IMR-90 (cell line): ENCODE measurements around the gene SENP6. TPM values are rescaled to one million over a fixed set of nuclear protein-coding genes. Genes with fewer than 3 reads are reported as not detected.

ENCODE experiments used
- ATAC-seq: fragments of 200-7000 bp; cut with Tn5 transposase; 2 replicates; pipeline ENCODE4 v1.9.1; 2020; ENCODE audit warnings: low read depth, mild to moderate bottlenecking, moderate library complexity
- BruUV-seq: library from RNA; stranded (reverse); fragments of 400-500 nt; replicated peaks from 2 replicates; lab custom pipeline; 2021; lab: Mats Ljungman, UMichigan
- CTCF ChIA-PET: fragments of 300-600 bp; formaldehyde crosslinking; extraction: SDS; loops from one replicate; lab custom pipeline; 2021; ENCODE audit warnings: antibody characterized with exemption; lab: Yijun Ruan, JAX
- POLR2A ChIA-PET: fragments of 300-600 bp; sonication (Branson Sonifier 250); formaldehyde crosslinking; loops from one replicate; lab custom pipeline; 2022; ENCODE audit warnings: antibody characterized with exemption; ENCODE audit not compliant: unreplicated experiment; lab: Charles Lee
- DNase-seq: peaks from one replicate; pipeline ENCODE4 v3.0.0; 2013
- H2AFZ ChIP-seq: replicated peaks from 2 replicates; pipeline ENCODE3; 2013; ENCODE audit warnings: low read length, mild to moderate bottlenecking; ENCODE audit not compliant: poor library complexity
- H2AK5ac ChIP-seq: 2 replicates; pipeline ENCODE4 v1.6.1; 2013; ENCODE audit warnings: low read depth, low read length, inconsistent platforms
- H2AK9ac ChIP-seq: replicated peaks from 2 replicates; pipeline ENCODE3; 2013; ENCODE audit warnings: mild to moderate bottlenecking, low read depth, low read length, moderate library complexity; ENCODE audit not compliant: poor library complexity
- H2BK120ac ChIP-seq: 2 replicates; pipeline ENCODE4 v1.6.1; 2013; ENCODE audit warnings: low read depth, low read length, inconsistent platforms
- H2BK15ac ChIP-seq: 3 replicates; pipeline ENCODE4 v1.6.1; 2013; ENCODE audit warnings: low read depth, low read length, inconsistent platforms
- H2BK20ac ChIP-seq: 2 replicates; pipeline ENCODE4 v1.6.1; 2013; ENCODE audit warnings: low read depth, mild to moderate bottlenecking, inconsistent platforms, low read length, moderate library complexity
- H2BK5ac ChIP-seq: 2 replicates; pipeline ENCODE4 v1.6.1; 2013; ENCODE audit warnings: mild to moderate bottlenecking, low read depth, low read length, inconsistent platforms; ENCODE audit not compliant: poor library complexity, severe bottlenecking
- H3K14ac ChIP-seq: replicated peaks from 2 replicates; pipeline ENCODE4 v1.6.1; 2013; ENCODE audit warnings: low read depth, low read length, inconsistent platforms
- H3K18ac ChIP-seq: 2 replicates; pipeline ENCODE4 v1.6.1; 2013; ENCODE audit warnings: low read depth, low read length, control low read depth
- H3K23ac ChIP-seq: 2 replicates; pipeline ENCODE4 v1.6.1; 2013; ENCODE audit warnings: low read depth, low read length, inconsistent platforms
- H3K27ac ChIP-seq: 2 replicates; pipeline ENCODE4 v1.5.1; 2013; ENCODE audit warnings: mild to moderate bottlenecking, control low read depth, low read length; ENCODE audit not compliant: insufficient read depth
- H3K27me3 ChIP-seq: 2 replicates; pipeline ENCODE4 v1.6.1; 2013; ENCODE audit warnings: low read length; ENCODE audit not compliant: control insufficient read depth, insufficient read depth
- H3K36me3 ChIP-seq: 2 replicates; pipeline ENCODE4 v1.6.1; 2013; ENCODE audit warnings: low read length, mixed read lengths; ENCODE audit not compliant: control insufficient read depth, insufficient read depth
- H3K4ac ChIP-seq: 2 replicates; pipeline ENCODE4 v1.6.1; 2013; ENCODE audit warnings: low read depth, low read length, inconsistent platforms
- H3K4me1 ChIP-seq: 2 replicates; pipeline ENCODE4 v1.6.1; 2013; ENCODE audit warnings: low read length, mixed read lengths; ENCODE audit not compliant: control insufficient read depth, insufficient read depth
- H3K4me2 ChIP-seq: 2 replicates; pipeline ENCODE4 v1.6.1; 2013; ENCODE audit warnings: low read depth, mild to moderate bottlenecking, control low read depth, low read length, moderate library complexity
- H3K4me3 ChIP-seq: 2 replicates; pipeline ENCODE4 v1.5.1; 2013; ENCODE audit warnings: low read depth, mild to moderate bottlenecking, control low read depth, low read length, moderate library complexity; ENCODE audit not compliant: insufficient read depth
- H3K56ac ChIP-seq: 2 replicates; pipeline ENCODE4 v1.6.1; 2013; ENCODE audit warnings: low read length, inconsistent platforms; ENCODE audit not compliant: insufficient read depth; ENCODE audit errors: extremely low read depth
- H3K79me1 ChIP-seq, 2 experiments: 2 replicates each; pipeline ENCODE4 v1.6.1; 2013; ENCODE audit warnings: low read length in 2 of 2, inconsistent platforms in 1 of 2, low read depth in 1 of 2
- H3K9ac ChIP-seq: 2 replicates; pipeline ENCODE4 v1.6.1; 2013; ENCODE audit warnings: low read depth, low read length, control low read depth
- H3K9me1 ChIP-seq: 2 replicates; pipeline ENCODE4 v1.6.1; 2013; ENCODE audit warnings: low read length, inconsistent platforms; ENCODE audit not compliant: insufficient read depth
- H3K9me3 ChIP-seq: 2 replicates; pipeline ENCODE4 v1.6.1; 2013; ENCODE audit warnings: low read length; ENCODE audit not compliant: control insufficient read depth, insufficient read depth
- H4K20me1 ChIP-seq: 2 replicates; pipeline ENCODE4 v1.6.1; 2013; ENCODE audit warnings: low read length, inconsistent platforms; ENCODE audit not compliant: insufficient read depth
- H4K5ac ChIP-seq: 2 replicates; pipeline ENCODE4 v1.6.1; 2013; ENCODE audit warnings: mild to moderate bottlenecking, low read depth, low read length, control low read depth
- H4K8ac ChIP-seq, 2 experiments: 2 replicates each; pipeline ENCODE4 v1.6.1; 2013; ENCODE audit warnings: low read depth in 2 of 2, low read length in 2 of 2, control low read depth in 1 of 2, inconsistent platforms in 1 of 2
- H4K91ac ChIP-seq: 2 replicates; pipeline ENCODE4 v1.6.1; 2013; ENCODE audit warnings: low read depth, low read length, inconsistent platforms; ENCODE audit not compliant: insufficient read depth
- BHLHE40 ChIP-seq: fragments of 150-350 bp; IDR thresholded peaks from 2 replicates; pipeline ENCODE4 v1.6.1; 2016; ENCODE audit warnings: mild to moderate bottlenecking, low read depth, low read length
- CEBPB ChIP-seq: IDR thresholded peaks from 2 replicates; pipeline ENCODE4 v1.6.1; 2012; ENCODE audit warnings: low read depth, low read length, improper control_type of control experiment
- CHD1 ChIP-seq: IDR thresholded peaks from 2 replicates; pipeline ENCODE4 v1.6.1; 2012; ENCODE audit warnings: low read depth, low read length, improper control_type of control experiment
- CTCF ChIP-seq: conservative IDR thresholded peaks from 2 replicates; pipeline ENCODE4 v1.5.1; 2012; ENCODE audit warnings: mild to moderate bottlenecking, low read depth, low read length, improper control_type of control experiment
- FOS ChIP-seq: fragments of 150-350 bp; IDR thresholded peaks from 2 replicates; pipeline ENCODE4 v1.6.1; 2016; ENCODE audit warnings: low read depth, low read length
- MAFK ChIP-seq: IDR thresholded peaks from 2 replicates; pipeline ENCODE4 v1.6.1; 2012; ENCODE audit warnings: low read depth, low read length, improper control_type of control experiment
- MAZ ChIP-seq: IDR thresholded peaks from 2 replicates; pipeline ENCODE4 v1.6.1; 2012; ENCODE audit warnings: low read depth, mild to moderate bottlenecking, low read length, improper control_type of control experiment, moderate library complexity, borderline replicate concordance
- MXI1 ChIP-seq: IDR thresholded peaks from 2 replicates; pipeline ENCODE4 v1.6.1; 2012; ENCODE audit warnings: low read depth, mild to moderate bottlenecking, low read length, moderate library complexity, borderline replicate concordance
- NFE2L2 ChIP-seq: fragments of 150-350 bp; IDR thresholded peaks from 2 replicates; pipeline ENCODE4 v1.6.1; 2016; ENCODE audit warnings: low read depth, mild to moderate bottlenecking, low read length
- POLR2A ChIP-seq: IDR thresholded peaks from 2 replicates; pipeline ENCODE4 v1.6.1; 2012; ENCODE audit warnings: mild to moderate bottlenecking, low read depth, low read length
- RAD21 ChIP-seq: IDR thresholded peaks from 2 replicates; pipeline ENCODE4 v1.6.1; 2012; ENCODE audit warnings: low read length, improper control_type of control experiment
- RCOR1 ChIP-seq: IDR thresholded peaks from 2 replicates; pipeline ENCODE4 v1.6.1; 2012; ENCODE audit warnings: mild to moderate bottlenecking, low read length, improper control_type of control experiment; ENCODE audit not compliant: insufficient replicate concordance
- RFX5 ChIP-seq: IDR thresholded peaks from 2 replicates; pipeline ENCODE4 v1.8.0; 2012; ENCODE audit warnings: low read depth, mild to moderate bottlenecking, low read length, moderate library complexity
- SMC3 ChIP-seq: fragments of 150-350 bp; IDR thresholded peaks from 2 replicates; pipeline ENCODE4 v1.6.1; 2016; ENCODE audit warnings: low read depth, mild to moderate bottlenecking, antibody characterized with exemption, low read length, moderate library complexity
- USF2 ChIP-seq: fragments of 150-350 bp; IDR thresholded peaks from 2 replicates; pipeline ENCODE4 v1.6.1; 2017; ENCODE audit warnings: mild to moderate bottlenecking, antibody characterized with exemption, low read length, low read depth
- WGBS, 2 experiments: methylation state at CpG; one replicate each; pipeline versions ENCODE4 v1.1.5 to v1.1.7; 2013; ENCODE audit warnings: missing lambda C conversion rate in 2 of 2; ENCODE audit not compliant: insufficient read length in 1 of 2; ENCODE audit errors: extremely low coverage in 2 of 2; 5-methylcytosine and 5-hydroxymethylcytosine counted together
- dilution Hi-C: fragments of 300-500 bp; cut with HindIII; formaldehyde crosslinking; loops from one replicate; pipeline ENCODE4 v1.14.3; 2018; ENCODE audit warnings: low sequenced_read_pairs; ENCODE audit not compliant: unreplicated experiment
- in situ Hi-C: fragments of 300-500 bp; cut with MboI; formaldehyde crosslinking; loops from 3 replicates; pipeline ENCODE4 v1.14.3; 2019; ENCODE audit warnings: low sequenced_read_pairs, inconsistent platforms, mixed read lengths
- intact Hi-C: fragments of 100-400 bp; cut with micrococcal nuclease; formaldehyde crosslinking; loops from 2 replicates; pipeline ENCODE4 v1.10.0; 2022
- polyA plus RNA-seq, 3 experiments: library from polyadenylated mRNA; depleted of rRNA; stranded (reverse); fragments of >200 nt; gene quantifications; 2 replicates each; pipeline ENCODE4 v1.2.3, GENCODE V29; 2012; ENCODE audit warnings: low replicate concordance in 1 of 3
- total RNA-seq: library from RNA; depleted of rRNA; stranded (reverse); fragments of >200 nt; gene quantifications from 2 replicates; pipeline ENCODE4 v1.2.3, GENCODE V29; 2012
- TF ChIP-seq, protein P1 (sequence below): fragments of 150-350 bp; IDR thresholded peaks from 2 replicates; pipeline ENCODE4 v1.6.1; 2016; ENCODE audit warnings: low read depth, mild to moderate bottlenecking, low read length, moderate library complexity, borderline replicate concordance

SENP6 gene
- total and polyA plus RNA-seq, 2 of the 4 experiments (the other 2 are of a cell fraction), result 23.1 to 25.8 TPM

DNA sequence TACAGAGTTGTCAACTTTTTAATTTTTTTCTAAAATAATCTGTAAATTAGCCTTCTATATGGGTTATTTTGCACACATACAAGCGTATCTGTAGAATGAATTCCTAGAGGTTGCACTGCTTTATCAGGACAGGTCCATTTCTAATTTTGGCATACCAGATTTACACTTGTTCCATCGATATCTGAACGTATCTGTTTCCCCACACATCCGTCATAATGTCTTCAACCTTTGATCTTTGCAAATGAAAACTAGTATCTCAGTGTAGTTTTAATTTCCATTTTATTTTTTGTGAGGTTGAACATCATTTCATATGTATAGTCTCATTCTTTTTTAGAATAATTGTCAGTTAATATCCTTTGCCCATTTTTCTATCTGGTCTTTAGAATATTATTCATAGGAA, 22.7 kb downstream of the SENP6 start:
- intact Hi-C loops (no loop called here), in situ Hi-C loops (no loop called here), dilution Hi-C loops (no loop called here)
- no peak overlapping the region for H2AFZ ChIP-seq
- no peak overlapping the region for H4K8ac ChIP-seq
- no TSS peak for BruUV-seq
- no peak overlapping the region for H2AK5ac ChIP-seq
- H3K56ac ChIP-seq, result no peak overlapping the region
- H3K4me2 ChIP-seq, result no peak overlapping the region
- H3K4me1 ChIP-seq, result peaks cover 7% of the 10 kb centered on the region
- no peak overlapping the region for H3K4ac ChIP-seq
- H2BK20ac ChIP-seq, result no peak overlapping the region
- H3K27me3 ChIP-seq, result no peaks in the 10 kb centered on the region
- ATAC-seq (no peak), DNase-seq (no peak)
- peaks cover 3% of the 10 kb centered on the region; the same call in 1 of the 2 replicates for H3K9me1 ChIP-seq
- H4K20me1 ChIP-seq, result peaks cover 27% of the 10 kb centered on the region
- H3K14ac ChIP-seq, result no peak overlapping the region
- no peak overlapping the region for H3K4me3 ChIP-seq
- peaks cover 23 to 39% of the 10 kb centered on the region in 2 experiments for H3K79me1 ChIP-seq
- CTCF ChIA-PET, result interaction anchor here (0.6 kb wide), 1 partner anchor 86 kb away, joined by 3 read pairs; no protein-coding TSS in a partner anchor
- H3K36me3 ChIP-seq, result peaks cover 17% of the 10 kb centered on the region
- no peak overlapping the region for H2BK120ac ChIP-seq
- no CpG with 5 or more reads among the region's 4 CpGs for WGBS, 2 experiments
- H2AK9ac ChIP-seq, result no peak overlapping the region
- no peak overlapping the region for H3K27ac ChIP-seq
- no peak overlapping the region for H3K18ac ChIP-seq
- H4K91ac ChIP-seq, result no peak overlapping the region
- TF ChIP-seq CTCF, result no peak
- no peak for TF ChIP-seq RCOR1
- no peak for TF ChIP-seq RAD21
- TF ChIP-seq MAFK, result no peak
- no peak for TF ChIP-seq CEBPB
- no peak for TF ChIP-seq NFE2L2
- TF ChIP-seq CHD1, result no peak
- no peak for TF ChIP-seq POLR2A
- no peak for TF ChIP-seq BHLHE40
- TF ChIP-seq FOS, result no peak
- no peak for TF ChIP-seq USF2
- TF ChIP-seq, protein P1, sequence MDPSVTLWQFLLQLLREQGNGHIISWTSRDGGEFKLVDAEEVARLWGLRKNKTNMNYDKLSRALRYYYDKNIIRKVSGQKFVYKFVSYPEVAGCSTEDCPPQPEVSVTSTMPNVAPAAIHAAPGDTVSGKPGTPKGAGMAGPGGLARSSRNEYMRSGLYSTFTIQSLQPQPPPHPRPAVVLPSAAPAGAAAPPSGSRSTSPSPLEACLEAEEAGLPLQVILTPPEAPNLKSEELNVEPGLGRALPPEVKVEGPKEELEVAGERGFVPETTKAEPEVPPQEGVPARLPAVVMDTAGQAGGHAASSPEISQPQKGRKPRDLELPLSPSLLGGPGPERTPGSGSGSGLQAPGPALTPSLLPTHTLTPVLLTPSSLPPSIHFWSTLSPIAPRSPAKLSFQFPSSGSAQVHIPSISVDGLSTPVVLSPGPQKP, result no peak
- TF ChIP-seq SMC3, result no peak
- TF ChIP-seq RFX5, result no peak
- no peak for TF ChIP-seq MXI1
- TF ChIP-seq MAZ, result no peak
- no peak overlapping the region for H2BK15ac ChIP-seq
- POLR2A ChIA-PET, result no interaction called here
- H3K23ac ChIP-seq, result no peak overlapping the region
- H2BK5ac ChIP-seq, result no peak overlapping the region
- H3K9ac ChIP-seq, result no peak overlapping the region
- no peak overlapping the region for H4K5ac ChIP-seq
- no peaks in the 10 kb centered on the region for H3K9me3 ChIP-seq
